Epithelial cell of esophagus (primary cell): ENCODE measurements around the gene APMAP.

Experiments used
- DNase-seq: peaks from one replicate; pipeline ENCODE4 v3.0.0; 2010; ENCODE audit warnings: low read depth
- H3K4me3 ChIP-seq: 2 replicates; pipeline ENCODE4 v1.5.1; 2011; ENCODE audit warnings: mild to moderate bottlenecking, low read length, control low read depth
- TF ChIP-seq, protein P1 (sequence below): IDR thresholded peaks from 2 replicates; pipeline ENCODE4 v1.5.1; 2011; ENCODE audit warnings: low read depth, mild to moderate bottlenecking, low read length, control low read depth, inconsistent platforms; ENCODE audit not compliant: insufficient read depth; ENCODE audit errors: missing control alignments

The APMAP gene

DNA sequence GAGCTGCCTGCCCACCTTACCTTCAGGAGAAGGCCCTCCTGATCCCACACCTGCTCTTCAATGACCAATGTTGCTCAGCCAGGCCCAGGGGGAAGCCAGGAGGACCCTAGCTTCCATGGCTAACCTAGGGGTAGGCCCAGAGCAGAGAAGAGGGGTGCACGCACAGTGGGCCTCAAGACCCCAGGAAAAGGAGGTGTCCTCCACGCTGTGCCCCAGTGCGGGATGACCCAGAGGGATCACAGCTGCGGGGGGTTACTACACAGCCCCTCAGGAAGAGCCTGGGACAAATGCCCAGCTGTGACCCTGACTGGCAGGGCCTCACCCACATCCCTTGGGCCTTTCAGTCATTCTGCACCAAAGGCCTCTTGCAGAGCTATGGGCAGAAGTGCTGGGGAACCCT, 31.6 kb upstream of the APMAP start:
- no peak for DNase-seq
- no peak overlapping the region for H3K4me3 ChIP-seq
- TF ChIP-seq, protein P1, sequence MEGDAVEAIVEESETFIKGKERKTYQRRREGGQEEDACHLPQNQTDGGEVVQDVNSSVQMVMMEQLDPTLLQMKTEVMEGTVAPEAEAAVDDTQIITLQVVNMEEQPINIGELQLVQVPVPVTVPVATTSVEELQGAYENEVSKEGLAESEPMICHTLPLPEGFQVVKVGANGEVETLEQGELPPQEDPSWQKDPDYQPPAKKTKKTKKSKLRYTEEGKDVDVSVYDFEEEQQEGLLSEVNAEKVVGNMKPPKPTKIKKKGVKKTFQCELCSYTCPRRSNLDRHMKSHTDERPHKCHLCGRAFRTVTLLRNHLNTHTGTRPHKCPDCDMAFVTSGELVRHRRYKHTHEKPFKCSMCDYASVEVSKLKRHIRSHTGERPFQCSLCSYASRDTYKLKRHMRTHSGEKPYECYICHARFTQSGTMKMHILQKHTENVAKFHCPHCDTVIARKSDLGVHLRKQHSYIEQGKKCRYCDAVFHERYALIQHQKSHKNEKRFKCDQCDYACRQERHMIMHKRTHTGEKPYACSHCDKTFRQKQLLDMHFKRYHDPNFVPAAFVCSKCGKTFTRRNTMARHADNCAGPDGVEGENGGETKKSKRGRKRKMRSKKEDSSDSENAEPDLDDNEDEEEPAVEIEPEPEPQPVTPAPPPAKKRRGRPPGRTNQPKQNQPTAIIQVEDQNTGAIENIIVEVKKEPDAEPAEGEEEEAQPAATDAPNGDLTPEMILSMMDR: no peak

DNA sequence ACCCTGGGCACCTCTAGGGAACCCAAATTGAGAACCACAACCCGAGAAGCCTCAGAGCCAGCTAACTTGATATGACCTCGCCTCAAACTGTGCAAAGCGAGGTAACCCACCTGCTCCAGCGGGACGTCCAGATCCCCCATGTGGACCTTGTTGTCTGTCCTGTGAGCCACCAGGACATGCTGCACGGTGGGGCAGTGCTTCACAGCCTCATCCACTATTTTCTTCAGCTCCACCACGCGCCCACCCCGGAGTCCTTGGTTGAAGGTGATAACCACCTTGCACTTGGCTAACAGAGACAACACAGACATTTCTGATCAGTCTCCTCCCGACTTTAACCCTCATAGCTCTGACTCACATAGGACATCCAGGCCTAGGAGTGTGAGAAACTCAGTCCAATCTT, 30.8 kb upstream of the APMAP start:
- H3K4me3 ChIP-seq: no peak overlapping the region
- TF ChIP-seq, protein P1: no peak
- peak; percentile 13 for DNase-seq

DNA sequence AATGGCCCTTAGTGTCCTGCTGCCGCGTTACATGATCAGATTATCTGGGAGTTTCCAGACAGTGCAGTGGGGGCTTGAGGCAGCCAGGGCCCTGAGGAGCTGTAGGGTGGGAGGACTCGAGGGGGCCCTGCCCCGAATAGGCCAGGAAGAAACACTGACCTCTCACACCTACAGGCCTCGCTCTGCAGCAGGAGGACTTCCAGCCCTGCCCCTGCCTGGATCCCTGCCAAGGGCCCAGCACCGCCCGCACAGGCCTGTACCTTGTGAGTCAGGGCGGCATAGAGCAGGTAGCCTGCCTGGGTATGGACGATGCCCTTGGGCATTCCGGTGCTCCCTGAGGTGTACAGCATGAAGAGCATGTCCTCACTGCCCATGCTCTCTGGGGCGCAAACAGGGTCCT, 30.1 kb upstream of the APMAP start:
- no peak overlapping the region for H3K4me3 ChIP-seq
- DNase-seq: peak; percentile 95
- TF ChIP-seq, protein P1: no peak

- H3K4me3 ChIP-seq: no peak overlapping the region
- no peak for DNase-seq
- TF ChIP-seq, protein P1: no peak
Observed at GRCh38 chr20:25021336-25021735, 28.8 kb upstream of the APMAP start.

- no peak for DNase-seq
- H3K4me3 ChIP-seq: no peak overlapping the region
Observed at GRCh38 chr20:25020901-25021301, 28.4 kb upstream of the APMAP start.

DNA sequence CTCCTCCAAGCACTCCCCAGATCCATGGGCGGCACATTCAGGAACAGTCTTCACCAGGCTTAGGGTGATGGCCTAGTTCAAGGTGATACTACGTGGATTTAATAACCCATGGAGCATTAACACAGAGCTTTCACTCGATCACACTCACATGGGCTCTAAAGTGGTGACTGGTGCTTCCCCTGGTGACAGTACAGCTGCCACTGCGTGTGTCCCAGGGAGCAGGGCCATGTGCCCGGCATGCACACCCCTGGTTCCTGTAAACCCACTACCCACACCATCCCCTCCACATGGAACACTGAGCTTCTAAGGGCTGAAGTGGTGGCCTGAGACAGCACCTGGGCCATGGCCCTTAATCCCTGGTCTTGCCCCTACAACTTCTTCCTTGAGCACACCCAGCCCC, 27.8 kb upstream of the APMAP start:
- no peak for DNase-seq
- no peak overlapping the region for H3K4me3 ChIP-seq
- TF ChIP-seq, protein P1: no peak

More at GRCh38 chr20:25020901-25021301, 28.4 kb upstream of the APMAP start:
- TF ChIP-seq, protein P1: no peak

DNA sequence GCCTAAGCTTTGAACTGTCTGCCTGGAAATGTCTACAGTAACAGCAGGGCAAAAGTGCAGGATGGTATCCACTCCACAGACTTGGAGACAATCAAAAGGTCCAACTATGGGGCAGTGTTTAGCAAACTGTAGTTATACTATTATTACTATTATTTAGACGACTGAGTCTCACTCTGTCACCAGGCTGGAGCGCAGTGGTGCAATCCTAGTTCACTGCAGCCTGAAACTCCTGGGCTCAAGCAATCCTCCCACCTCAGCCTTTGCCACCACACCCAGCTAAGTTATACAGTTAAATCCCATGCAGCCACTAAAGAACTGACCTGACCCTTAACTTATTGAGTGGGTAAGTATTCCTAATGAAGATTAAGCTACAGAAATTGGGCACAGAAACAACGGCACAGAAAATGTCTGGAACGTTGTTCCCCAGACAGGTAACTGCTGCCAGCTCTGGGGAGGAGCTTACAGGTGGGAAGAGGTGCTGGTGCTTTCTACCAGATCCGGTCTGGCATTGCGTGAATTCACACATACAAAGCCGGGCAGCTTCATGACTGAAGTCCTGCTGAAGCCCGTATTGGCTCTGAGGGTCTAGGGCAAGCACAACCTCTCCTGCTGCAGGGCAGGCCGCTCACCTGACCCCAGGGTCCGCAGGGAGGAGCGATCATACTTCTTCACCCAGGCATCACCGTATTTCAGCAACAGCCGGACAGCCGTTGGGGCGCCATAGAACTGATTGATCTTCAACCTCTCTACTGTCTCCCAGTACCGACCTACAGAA, 27.0 kb upstream of the APMAP start:
- no peak for DNase-seq
- H3K4me3 ChIP-seq: no peak overlapping the region
- TF ChIP-seq, protein P1: no peak
